Liver (tissue), 9 donors: ENCODE data around the gene CSNK1G3. TPM values are rescaled to one million over a fixed set of nuclear protein-coding genes. Genes with fewer than 3 reads are reported as not detected.

Experiments used
- DNase-seq: peaks from one replicate; pipeline ENCODE4 v3.0.0-alpha.2; 2017; ENCODE audit warnings: low spot score
- H3K27ac ChIP-seq, 2 donors: one replicate each; pipeline ENCODE4 v1.7.0; 2013; ENCODE audit warnings: inconsistent platforms in 2 of 2, low read length in 2 of 2, control low read depth in 1 of 2, low read depth in 1 of 2, mild to moderate bottlenecking in 1 of 2
- H3K27me3 ChIP-seq, 4 donors: one replicate each; pipeline versions ENCODE4 v1.6.1 to v1.7.0; 2013; ENCODE audit warnings: low read length in 3 of 4, inconsistent platforms in 1 of 4, mild to moderate bottlenecking in 1 of 4, moderate library complexity in 1 of 4; ENCODE audit not compliant: control insufficient read depth in 4 of 4, insufficient read depth in 4 of 4
- H3K36me3 ChIP-seq, 4 donors: one replicate each; pipeline versions ENCODE4 v1.6.1 to v1.7.0; 2013; ENCODE audit warnings: low read length in 3 of 4, mild to moderate bottlenecking in 3 of 4, low read depth in 1 of 4, moderate library complexity in 1 of 4; ENCODE audit not compliant: control insufficient read depth in 4 of 4, insufficient read depth in 3 of 4
- H3K4me1 ChIP-seq, 4 donors: one replicate each; pipeline versions ENCODE4 v1.6.1 to v1.7.0; 2013; ENCODE audit warnings: low read length in 3 of 4, mild to moderate bottlenecking in 3 of 4, moderate library complexity in 1 of 4; ENCODE audit not compliant: control insufficient read depth in 4 of 4, insufficient read depth in 4 of 4
- H3K4me3 ChIP-seq, 3 donors: one replicate each; pipeline versions ENCODE4 v1.6.1 to v1.7.0; 2013; ENCODE audit warnings: low read length in 3 of 3, control low read depth in 1 of 3, low read depth in 1 of 3, mild to moderate bottlenecking in 1 of 3
- H3K9ac ChIP-seq, 2 donors: one replicate each; pipeline ENCODE4 v1.7.0; 2013; ENCODE audit warnings: low read length in 2 of 2, mild to moderate bottlenecking in 2 of 2, moderate library complexity in 2 of 2, control low read depth in 1 of 2, low read depth in 1 of 2
- H3K9me3 ChIP-seq, 4 donors: one replicate each; pipeline versions ENCODE4 v1.6.1 to v1.7.0; 2013; ENCODE audit warnings: low read length in 3 of 4; ENCODE audit not compliant: control insufficient read depth in 4 of 4
- CTCF ChIP-seq: fragments of 150-350 bp; IDR thresholded peaks from 2 replicates; pipeline ENCODE4 v1.5.1; 2017; ENCODE audit warnings: improper control_type of control experiment, low read depth, low read length; ENCODE audit not compliant: missing input control
- EGR1 ChIP-seq, 2 donors: IDR thresholded peaks; 2 replicates each; pipeline ENCODE4 v1.6.1; 2016 to 2018; ENCODE audit warnings: antibody characterized with exemption in 2 of 2, low read depth in 2 of 2
- FOXA1 ChIP-seq: IDR thresholded peaks from 2 replicates; pipeline ENCODE4 v1.6.1; 2016; ENCODE audit warnings: antibody characterized with exemption
- GABPA ChIP-seq, 2 donors: IDR thresholded peaks in 1 of 2; conservative IDR thresholded peaks in 1 of 2; 2 replicates each; pipeline ENCODE4 v1.6.1; 2016; ENCODE audit warnings: antibody characterized with exemption in 2 of 2, mild to moderate bottlenecking in 1 of 2, moderate library complexity in 1 of 2
- HNF4A ChIP-seq, 2 donors: conservative IDR thresholded peaks; 2 replicates each; pipeline ENCODE4 v1.6.1; 2016; ENCODE audit warnings: antibody characterized with exemption in 2 of 2, mild to moderate bottlenecking in 2 of 2
- JUND ChIP-seq, 2 donors: IDR thresholded peaks; 2 replicates each; pipeline ENCODE4 v1.6.1; 2016; ENCODE audit warnings: antibody characterized with exemption in 2 of 2
- RAD21 ChIP-seq, 2 donors: IDR thresholded peaks; 2 replicates each; pipeline ENCODE4 v1.6.1; 2016; ENCODE audit warnings: antibody characterized with exemption in 2 of 2, mild to moderate bottlenecking in 2 of 2
- RXRA ChIP-seq, 2 donors: IDR thresholded peaks; 2 replicates each; pipeline ENCODE4 v1.6.1; 2017 to 2018; ENCODE audit warnings: antibody characterized with exemption in 2 of 2, mild to moderate bottlenecking in 1 of 2
- ZBTB33 ChIP-seq: IDR thresholded peaks from 2 replicates; pipeline ENCODE4 v1.6.1; 2016; ENCODE audit warnings: antibody characterized with exemption
- WGBS: extraction: QIAGEN DNeasy Blood & Tissue Kit; methylation state at CpG from one replicate; pipeline ENCODE4 v1.1.7; 2013; 5-methylcytosine and 5-hydroxymethylcytosine counted together
- polyA plus RNA-seq, 2 donors: library from polyadenylated mRNA; stranded (reverse) in 1 of 2; unstranded in 1 of 2; fragments of 200-250 nt in 1 of 2; fragments of >200 nt in 1 of 2; fragmentation: Nextera tagmentation in 1 of 2; extraction: Ambion mirVana in 1 of 2; gene quantifications; one replicate each; pipeline versions ENCODE4 v1.2.1 to v1.2.3, GENCODE V29; 2013 to 2015
- total RNA-seq, 2 donors: library from RNA; depleted of rRNA; stranded (reverse); fragments of >200 nt; gene quantifications; one replicate each; pipeline ENCODE4 v1.2.3, GENCODE V29; 2014
- donor health status: healthy.
- donor health status: healthy.
- donor health status: healthy.
- donor health status: healthy.
- donor health status: healthy.

Gene CSNK1G3
- total and polyA plus RNA-seq, 4 donors = 6.8 to 28.9 (median 15.4) TPM

GRCh38 chr5:123472150-123472924, 39.6 kb upstream of the CSNK1G3 start:
- no peaks in the 10 kb centered on the region for H3K36me3 ChIP-seq
- 87% methylated on average over 8 of the region's 8 CpGs for WGBS
- H3K27ac ChIP-seq = no peak overlapping the region
- H3K9me3 ChIP-seq = peaks cover 0 to 2% (median 0%) of the 10 kb centered on the region in 4 donors
- DNase-seq = no peak
- TF ChIP-seq RAD21 (IDR thresholded peaks at IDR 0.05) (no peak), JUND (IDR thresholded peaks at IDR 0.05) (no peak), CTCF (no peak), EGR1 (IDR thresholded peaks at IDR 0.05; ENCODE audit: low read depth in 2 of 2) (no peak)
- no peak overlapping the region for H3K4me3 ChIP-seq
- no peaks in the 10 kb centered on the region for H3K27me3 ChIP-seq
- H3K9ac ChIP-seq = no peak overlapping the region
- H3K4me1 ChIP-seq = no peaks in the 10 kb centered on the region

- no peaks in the 10 kb centered on the region for H3K4me1 ChIP-seq
Observed at GRCh38 chr5:123474228-123474627, 37.7 kb upstream of the CSNK1G3 start.

GRCh38 chr5:123476731-123477130, 35.2 kb upstream of the CSNK1G3 start:
- Histone ChIP-seq H3K9me3 (peaks cover 0 to 2% (median 0%) of the 10 kb centered on the region in 4 donors), H3K36me3 (no peaks in the 10 kb centered on the region), H3K9ac (no peak overlapping the region), H3K27me3 (no peaks in the 10 kb centered on the region), H3K4me3 (no peak overlapping the region), H3K4me1 (no peaks in the 10 kb centered on the region), H3K27ac (no peak overlapping the region)
- DNase-seq = no peak
- no peak for TF ChIP-seq EGR1 (IDR thresholded peaks at IDR 0.05; ENCODE audit: low read depth in 2 of 2)
- TF ChIP-seq ZBTB33 = no peak
- TF ChIP-seq JUND (IDR thresholded peaks at IDR 0.05) = no peak
- TF ChIP-seq RXRA (IDR thresholded peaks at IDR 0.05) = no peak
- no peak for TF ChIP-seq CTCF
- no peak for TF ChIP-seq FOXA1
- TF ChIP-seq HNF4A (conservative IDR thresholded peaks at IDR 0.05) = no peak
- no peak for TF ChIP-seq GABPA (IDR thresholded peaks at IDR 0.05 in 1 of 2, conservative IDR thresholded peaks at IDR 0.05 in 1 of 2)
- WGBS = 98% methylated on average over 1 of the region's 1 CpG

More at GRCh38 chr5:123474228-123474627, 37.7 kb upstream of the CSNK1G3 start:
- Histone ChIP-seq H3K4me3 (no peak overlapping the region), H3K27ac (no peak overlapping the region), H3K27me3 (no peaks in the 10 kb centered on the region), H3K36me3 (no peaks in the 10 kb centered on the region), H3K9me3 (peaks cover 0 to 2% (median 0%) of the 10 kb centered on the region in 4 donors), H3K9ac (no peak overlapping the region)
- no peak for DNase-seq
- no peak for TF ChIP-seq JUND (IDR thresholded peaks at IDR 0.05)
